Loucy (cell line): ENCODE results near the gene PCDHGA11.

Experiments
- H2AFZ ChIP-seq: fragments of 200-600 bp; sonication (generic); 2 replicates; pipeline ENCODE4 v1.6.0; 2016; ENCODE audit warnings: antibody characterized with exemption, mild to moderate bottlenecking, low read length, moderate library complexity
- H3F3A ChIP-seq: fragments of 200-600 bp; 2 replicates; pipeline ENCODE4 v1.6.0; 2016; ENCODE audit warnings: antibody characterized with exemption, low read depth, mild to moderate bottlenecking
- H3K27me3 ChIP-seq: fragments of 200-600 bp; sonication (generic); 2 replicates; pipeline ENCODE4 v1.6.1; 2014; ENCODE audit warnings: low read length, mild to moderate bottlenecking; ENCODE audit not compliant: insufficient read depth, poor library complexity, severe bottlenecking
- H3K36me3 ChIP-seq: fragments of 200-600 bp; sonication (generic); 2 replicates; pipeline ENCODE4 v1.6.1; 2016; ENCODE audit warnings: low read length; ENCODE audit not compliant: insufficient read depth
- H3K4me1 ChIP-seq: fragments of 200-600 bp; sonication (generic); 2 replicates; pipeline ENCODE4 v1.5.1; 2014; ENCODE audit warnings: low read length, mild to moderate bottlenecking; ENCODE audit not compliant: insufficient read depth, poor library complexity, severe bottlenecking
- H3K4me2 ChIP-seq: fragments of 200-600 bp; sonication (generic); 2 replicates; pipeline ENCODE4 v1.6.0; 2014; ENCODE audit warnings: antibody characterized with exemption, low read length, low read depth, mild to moderate bottlenecking; ENCODE audit not compliant: poor library complexity, severe bottlenecking
- H3K4me3 ChIP-seq: fragments of 200-600 bp; sonication (generic); 2 replicates; pipeline ENCODE4 v1.5.1; 2014; ENCODE audit warnings: low read length, mild to moderate bottlenecking, mixed read lengths; ENCODE audit not compliant: poor library complexity, severe bottlenecking
- H3K79me2 ChIP-seq: fragments of 200-600 bp; sonication (generic); 2 replicates; pipeline ENCODE4 v1.6.1; 2014; ENCODE audit warnings: low read length; ENCODE audit not compliant: insufficient read depth
- H3K9ac ChIP-seq: fragments of 200-600 bp; sonication (generic); 2 replicates; pipeline ENCODE4 v1.6.0; 2014; ENCODE audit warnings: mild to moderate bottlenecking, low read depth, low read length, moderate library complexity; ENCODE audit not compliant: poor library complexity, severe bottlenecking
- H3K9me2 ChIP-seq: fragments of 200-600 bp; sonication (generic); replicated peaks from 2 replicates; pipeline ENCODE4 v1.6.1; 2016; ENCODE audit warnings: low read depth, low read length, mixed read lengths
- H3K9me3 ChIP-seq: fragments of 200-600 bp; sonication (generic); 2 replicates; pipeline ENCODE4 v1.6.1; 2014; ENCODE audit warnings: mild to moderate bottlenecking, antibody characterized with exemption, low read length, low read depth; ENCODE audit not compliant: insufficient read depth
- H4K20me1 ChIP-seq: fragments of 200-600 bp; sonication (generic); 2 replicates; pipeline ENCODE4 v1.6.0; 2014; ENCODE audit warnings: antibody characterized with exemption, low read length, mild to moderate bottlenecking; ENCODE audit not compliant: insufficient read depth, poor library complexity, severe bottlenecking
- EZH2phosphoT487 ChIP-seq: fragments of 200-600 bp; IDR thresholded peaks from 2 replicates; pipeline ENCODE4 v1.6.1; 2018; ENCODE audit warnings: antibody characterized with exemption, mild to moderate bottlenecking, moderate library complexity, borderline replicate concordance
- TF ChIP-seq, protein P1 (sequence below): fragments of 200-600 bp; sonication (generic); conservative IDR thresholded peaks from 2 replicates; pipeline ENCODE4 v1.5.1; 2014; ENCODE audit warnings: mild to moderate bottlenecking, antibody characterized with exemption, low read length

The PCDHGA11 gene

DNA sequence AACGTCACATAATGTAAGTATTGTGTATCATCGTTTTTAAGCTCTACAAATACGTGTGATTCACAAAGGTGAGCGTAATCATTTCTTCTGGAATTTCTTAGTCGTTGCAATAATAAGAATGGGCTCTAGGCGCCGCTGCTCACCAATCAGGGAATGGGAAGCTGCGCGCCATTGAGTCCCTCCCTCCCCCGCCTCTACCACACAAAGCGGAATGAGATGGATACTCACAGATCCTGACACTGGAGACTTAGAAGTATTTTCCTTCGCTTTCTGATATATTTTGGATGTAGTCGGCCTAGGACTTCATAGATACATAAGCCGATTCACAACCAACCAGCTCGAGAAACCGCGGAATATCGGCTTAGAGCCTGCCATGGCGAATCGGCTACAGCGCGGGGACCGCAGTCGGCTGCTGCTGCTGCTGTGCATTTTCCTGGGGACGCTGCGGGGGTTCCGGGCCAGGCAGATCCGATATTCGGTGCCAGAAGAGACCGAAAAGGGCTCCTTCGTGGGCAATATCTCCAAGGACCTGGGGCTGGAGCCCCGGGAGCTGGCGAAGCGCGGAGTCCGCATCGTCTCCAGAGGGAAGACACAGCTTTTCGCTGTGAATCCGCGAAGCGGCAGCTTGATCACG, at the start of gene PCDHGA11:
PCDHGA11 (plus strand) TSS at position 197 of the 634 bp plus-strand sequence; CDS start at position 374, 177 bp downstream.
- Histone ChIP-seq H2AFZ (no peak within 1 kb of the TSS), H3K4me3 (no peak within 1 kb of the TSS), H3K9ac (no peak within 1 kb of the TSS), H3K9me3 (no peaks in the 10 kb centered on the region), H3K79me2 (no peaks in the 10 kb centered on the region), H3K36me3 (no peaks in the 10 kb centered on the region), H3F3A (no peaks in the 10 kb centered on the region), H4K20me1 (no peaks in the 10 kb centered on the region), H3K9me2 (no peaks in the 10 kb centered on the region), H3K4me1 (no peaks in the 10 kb centered on the region), H3K4me2 (no peak within 1 kb of the TSS), H3K27me3 (no peaks in the 10 kb centered on the region)
- TF ChIP-seq, protein P1, sequence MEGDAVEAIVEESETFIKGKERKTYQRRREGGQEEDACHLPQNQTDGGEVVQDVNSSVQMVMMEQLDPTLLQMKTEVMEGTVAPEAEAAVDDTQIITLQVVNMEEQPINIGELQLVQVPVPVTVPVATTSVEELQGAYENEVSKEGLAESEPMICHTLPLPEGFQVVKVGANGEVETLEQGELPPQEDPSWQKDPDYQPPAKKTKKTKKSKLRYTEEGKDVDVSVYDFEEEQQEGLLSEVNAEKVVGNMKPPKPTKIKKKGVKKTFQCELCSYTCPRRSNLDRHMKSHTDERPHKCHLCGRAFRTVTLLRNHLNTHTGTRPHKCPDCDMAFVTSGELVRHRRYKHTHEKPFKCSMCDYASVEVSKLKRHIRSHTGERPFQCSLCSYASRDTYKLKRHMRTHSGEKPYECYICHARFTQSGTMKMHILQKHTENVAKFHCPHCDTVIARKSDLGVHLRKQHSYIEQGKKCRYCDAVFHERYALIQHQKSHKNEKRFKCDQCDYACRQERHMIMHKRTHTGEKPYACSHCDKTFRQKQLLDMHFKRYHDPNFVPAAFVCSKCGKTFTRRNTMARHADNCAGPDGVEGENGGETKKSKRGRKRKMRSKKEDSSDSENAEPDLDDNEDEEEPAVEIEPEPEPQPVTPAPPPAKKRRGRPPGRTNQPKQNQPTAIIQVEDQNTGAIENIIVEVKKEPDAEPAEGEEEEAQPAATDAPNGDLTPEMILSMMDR = peak; percentile 55
- no peak for TF ChIP-seq EZH2phosphoT487

DNA sequence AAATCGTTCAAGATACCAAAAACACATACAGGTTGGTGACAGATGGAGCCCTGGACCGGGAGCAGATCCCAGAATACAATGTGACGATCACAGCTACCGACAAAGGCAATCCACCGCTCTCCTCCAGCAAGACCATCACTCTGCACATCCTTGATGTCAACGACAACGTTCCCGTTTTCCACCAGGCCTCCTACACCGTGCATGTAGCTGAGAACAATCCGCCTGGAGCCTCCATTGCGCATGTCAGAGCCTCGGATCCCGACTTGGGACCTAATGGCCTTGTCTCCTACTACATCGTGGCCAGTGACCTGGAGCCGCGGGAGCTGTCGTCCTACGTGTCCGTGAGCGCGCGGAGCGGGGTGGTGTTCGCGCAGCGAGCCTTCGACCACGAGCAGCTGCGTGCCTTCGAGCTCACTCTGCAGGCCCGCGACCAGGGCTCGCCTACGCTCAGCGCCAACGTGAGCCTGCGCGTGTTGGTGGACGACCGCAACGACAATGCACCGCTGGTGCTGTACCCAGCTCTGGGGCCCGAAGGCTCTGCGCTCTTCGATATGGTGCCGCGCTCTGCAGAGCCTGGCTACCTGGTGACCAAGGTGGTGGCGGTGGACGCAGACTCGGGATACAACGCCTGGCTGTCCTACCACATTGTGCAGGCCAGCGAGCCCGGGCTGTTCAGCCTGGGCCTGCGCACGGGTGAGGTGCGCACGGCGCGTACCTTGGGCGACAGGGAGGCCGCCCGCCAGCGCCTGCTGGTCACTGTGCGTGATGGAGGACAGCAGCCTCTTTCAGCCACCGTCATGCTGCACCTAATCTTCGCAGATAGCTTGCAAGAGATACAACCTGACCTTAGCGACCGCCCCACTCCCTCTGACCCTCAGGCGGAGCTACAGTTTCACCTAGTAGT, 49.0 kb upstream of the PCDHGA11 start:
- Histone ChIP-seq H3K4me3 (no peak overlapping the region), H3K4me2 (no peak overlapping the region), H3K9ac (no peak overlapping the region), H3K27me3 (no peaks in the 10 kb centered on the region), H4K20me1 (no peaks in the 10 kb centered on the region), H3K9me3 (peaks cover 2% of the 10 kb centered on the region; the same call in 1 of the 2 replicates), H3K36me3 (no peaks in the 10 kb centered on the region), H3F3A (no peaks in the 10 kb centered on the region), H3K9me2 (no peaks in the 10 kb centered on the region), H3K79me2 (no peaks in the 10 kb centered on the region), H2AFZ (no peak overlapping the region), H3K4me1 (no peaks in the 10 kb centered on the region)
- TF ChIP-seq EZH2phosphoT487 = no peak
- TF ChIP-seq, protein P1 = no peak

DNA sequence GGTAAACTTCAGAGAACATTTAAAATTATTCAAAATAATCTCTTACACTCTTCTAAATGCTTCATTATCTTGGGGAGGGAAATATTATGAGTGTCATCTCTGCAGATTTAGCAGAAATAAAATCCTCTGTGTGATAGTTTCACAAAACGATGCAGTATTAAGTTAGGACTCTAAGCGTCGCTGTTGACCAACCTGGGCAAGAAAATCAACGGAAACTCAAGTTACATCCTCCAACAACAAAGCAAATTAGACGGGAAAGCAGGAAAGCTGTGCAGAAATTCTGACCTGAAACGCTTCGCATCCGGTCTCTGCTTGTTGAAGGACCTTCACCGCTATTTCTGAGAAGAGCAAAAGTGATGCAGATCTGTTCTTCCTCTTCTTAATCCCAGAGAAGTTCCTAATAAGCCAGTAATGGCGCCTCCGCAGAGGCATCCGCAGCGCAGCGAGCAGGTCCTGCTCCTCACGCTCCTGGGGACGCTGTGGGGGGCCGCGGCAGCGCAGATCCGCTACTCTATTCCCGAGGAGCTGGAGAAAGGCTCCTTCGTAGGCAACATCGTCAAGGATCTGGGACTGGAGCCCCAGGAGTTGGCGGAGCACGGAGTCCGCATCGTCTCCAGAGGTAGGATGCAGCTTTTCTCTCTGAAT, 47.1 kb upstream of the PCDHGA11 start, which contains the start of gene PCDHGA6:
PCDHGA6 (plus strand) TSS at position 219 of the 645 bp plus-strand sequence; CDS start at position 412, 193 bp downstream.
- H3K27me3 ChIP-seq = no peaks in the 10 kb centered on the region
- TF ChIP-seq, protein P1 = no peak
- TF ChIP-seq EZH2phosphoT487 = no peak
- no peak within 1 kb of the TSS for H2AFZ ChIP-seq
- H3K4me1 ChIP-seq = no peaks in the 10 kb centered on the region
- no peaks in the 10 kb centered on the region for H3K9me2 ChIP-seq
- H3F3A ChIP-seq = no peaks in the 10 kb centered on the region
- peaks cover 2% of the 10 kb centered on the region; the same call in 1 of the 2 replicates for H3K9me3 ChIP-seq
- H3K9ac ChIP-seq = no peak within 1 kb of the TSS
- H3K36me3 ChIP-seq = no peaks in the 10 kb centered on the region
- no peaks in the 10 kb centered on the region for H3K79me2 ChIP-seq
- no peak within 1 kb of the TSS for H3K4me2 ChIP-seq
- no peaks in the 10 kb centered on the region for H4K20me1 ChIP-seq
- H3K4me3 ChIP-seq = no peak within 1 kb of the TSS
